ENCODE results near the gene FOSL2. TPM values are rescaled to one million over a fixed set of nuclear protein-coding genes. Genes with fewer than 3 reads are reported as not detected.
A peak's percentile ranks its signal among the peaks of the same experiment; 100 is the strongest.

Gene FOSL2
- total RNA-seq, 4 donors from 2014 or later, result 298 to 370 (median 337) TPM

DNA sequence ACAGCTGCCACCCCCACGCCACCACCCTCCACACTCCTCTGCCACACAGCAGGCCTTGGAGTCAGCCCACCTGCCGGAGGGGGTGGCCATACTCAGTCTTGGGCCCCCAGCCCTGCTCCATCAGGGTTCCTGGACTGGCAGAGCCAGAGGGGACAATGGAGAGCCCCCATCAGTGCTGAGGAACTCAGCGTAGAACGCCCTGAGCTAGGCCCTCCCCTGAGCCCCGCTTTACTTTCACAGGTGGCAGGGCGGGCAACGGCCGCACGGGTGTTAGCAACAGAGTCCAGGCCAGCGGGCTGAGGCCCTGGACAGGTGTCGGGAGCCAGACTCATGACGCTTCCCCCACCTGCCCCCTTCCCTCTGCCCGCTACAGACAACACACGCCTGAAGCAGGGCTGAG is 47.1 kb downstream of the FOSL2 start:
- Histone ChIP-seq H3K27ac (no peak overlapping the region), H3K9me3 (no peaks in the 10 kb centered on the region), H3K36me3 (no peaks in the 10 kb centered on the region), H3K4me1 (peaks cover 35% of the 10 kb centered on the region), H3K27me3 (no peaks in the 10 kb centered on the region), H3K4me3 (no peak overlapping the region)
- no peak for DNase-seq (ENCODE audit: low spot score in 2 of 2)
- TF ChIP-seq, protein P1, sequence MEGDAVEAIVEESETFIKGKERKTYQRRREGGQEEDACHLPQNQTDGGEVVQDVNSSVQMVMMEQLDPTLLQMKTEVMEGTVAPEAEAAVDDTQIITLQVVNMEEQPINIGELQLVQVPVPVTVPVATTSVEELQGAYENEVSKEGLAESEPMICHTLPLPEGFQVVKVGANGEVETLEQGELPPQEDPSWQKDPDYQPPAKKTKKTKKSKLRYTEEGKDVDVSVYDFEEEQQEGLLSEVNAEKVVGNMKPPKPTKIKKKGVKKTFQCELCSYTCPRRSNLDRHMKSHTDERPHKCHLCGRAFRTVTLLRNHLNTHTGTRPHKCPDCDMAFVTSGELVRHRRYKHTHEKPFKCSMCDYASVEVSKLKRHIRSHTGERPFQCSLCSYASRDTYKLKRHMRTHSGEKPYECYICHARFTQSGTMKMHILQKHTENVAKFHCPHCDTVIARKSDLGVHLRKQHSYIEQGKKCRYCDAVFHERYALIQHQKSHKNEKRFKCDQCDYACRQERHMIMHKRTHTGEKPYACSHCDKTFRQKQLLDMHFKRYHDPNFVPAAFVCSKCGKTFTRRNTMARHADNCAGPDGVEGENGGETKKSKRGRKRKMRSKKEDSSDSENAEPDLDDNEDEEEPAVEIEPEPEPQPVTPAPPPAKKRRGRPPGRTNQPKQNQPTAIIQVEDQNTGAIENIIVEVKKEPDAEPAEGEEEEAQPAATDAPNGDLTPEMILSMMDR (IDR thresholded peaks at IDR 0.05), result no peak
- WGBS, result 90% methylated on average over 14 of the region's 14 CpGs

DNA sequence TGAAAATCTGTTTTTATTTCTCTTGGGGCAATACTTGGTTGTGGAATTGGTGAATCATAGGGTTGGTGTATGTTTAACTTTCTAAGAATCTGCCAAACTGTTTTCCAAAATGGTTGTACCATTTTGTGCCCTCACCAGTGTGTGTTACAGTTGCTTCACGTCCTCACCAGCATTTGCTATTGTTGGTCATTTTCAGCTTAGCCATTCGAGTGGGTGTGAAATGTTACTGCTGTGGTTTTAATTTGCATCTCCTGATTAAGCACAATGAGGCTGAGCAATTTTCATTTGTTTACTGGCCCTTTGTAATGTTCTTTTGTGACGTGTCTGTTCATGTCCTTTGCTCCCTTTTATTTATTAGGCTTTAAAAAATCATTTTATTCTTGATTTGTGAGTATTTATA is 49.7 kb downstream of the FOSL2 start:
- H3K27me3 ChIP-seq, result no peaks in the 10 kb centered on the region
- H3K4me1 ChIP-seq, result peaks cover 26% of the 10 kb centered on the region
- 62% methylated on average over 3 of the region's 3 CpGs for WGBS
- no peaks in the 10 kb centered on the region for H3K9me3 ChIP-seq
- no peak for TF ChIP-seq EP300 (IDR thresholded peaks at IDR 0.05)
- TF ChIP-seq, protein P1 (IDR thresholded peaks at IDR 0.05), result no peak
- TF ChIP-seq POLR2A (IDR thresholded peaks at IDR 0.05), result no peak
- TF ChIP-seq POLR2AphosphoS5 (IDR thresholded peaks at IDR 0.05), result no peak
- no peaks in the 10 kb centered on the region for H3K36me3 ChIP-seq
- H3K27ac ChIP-seq, result no peak overlapping the region
- H3K4me3 ChIP-seq, result no peak overlapping the region
- DNase-seq (ENCODE audit: low spot score in 2 of 2), result no peak

DNA sequence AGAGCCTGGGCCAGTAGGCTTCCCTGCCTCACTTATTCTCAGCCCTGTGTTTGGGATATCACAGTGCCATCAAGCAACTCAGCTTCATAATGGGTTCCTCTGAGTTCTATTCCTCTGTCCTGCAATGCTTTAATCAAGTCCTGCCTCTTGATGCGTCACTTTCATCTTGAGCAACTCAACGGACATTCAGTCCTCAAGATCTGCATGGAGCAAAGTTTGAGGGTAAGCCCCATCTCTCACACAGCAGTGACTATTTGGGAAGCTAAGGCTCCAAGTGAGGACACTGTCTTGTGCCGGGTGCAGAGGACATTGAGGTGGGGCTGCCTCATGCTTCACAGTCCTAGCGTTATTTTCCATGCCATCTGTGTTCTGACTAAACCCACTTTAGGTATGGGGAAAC is 52.3 kb downstream of the FOSL2 start:
- DNase-seq (ENCODE audit: low spot score in 2 of 2), result peak in 1 of 2 donors; percentile 6
- H3K27ac ChIP-seq, result no peak overlapping the region
- no peaks in the 10 kb centered on the region for H3K9me3 ChIP-seq
- peaks cover 33% of the 10 kb centered on the region for H3K4me1 ChIP-seq
- no peaks in the 10 kb centered on the region for H3K36me3 ChIP-seq
- H3K4me3 ChIP-seq, result no peak overlapping the region
- TF ChIP-seq POLR2A (IDR thresholded peaks at IDR 0.05) (no peak), POLR2AphosphoS5 (IDR thresholded peaks at IDR 0.05) (no peak), EP300 (IDR thresholded peaks at IDR 0.05) (no peak)
- TF ChIP-seq, protein P1 (IDR thresholded peaks at IDR 0.05), result no peak
- 83% methylated on average over 3 of the region's 4 CpGs for WGBS
- H3K27me3 ChIP-seq, result no peaks in the 10 kb centered on the region

DNA sequence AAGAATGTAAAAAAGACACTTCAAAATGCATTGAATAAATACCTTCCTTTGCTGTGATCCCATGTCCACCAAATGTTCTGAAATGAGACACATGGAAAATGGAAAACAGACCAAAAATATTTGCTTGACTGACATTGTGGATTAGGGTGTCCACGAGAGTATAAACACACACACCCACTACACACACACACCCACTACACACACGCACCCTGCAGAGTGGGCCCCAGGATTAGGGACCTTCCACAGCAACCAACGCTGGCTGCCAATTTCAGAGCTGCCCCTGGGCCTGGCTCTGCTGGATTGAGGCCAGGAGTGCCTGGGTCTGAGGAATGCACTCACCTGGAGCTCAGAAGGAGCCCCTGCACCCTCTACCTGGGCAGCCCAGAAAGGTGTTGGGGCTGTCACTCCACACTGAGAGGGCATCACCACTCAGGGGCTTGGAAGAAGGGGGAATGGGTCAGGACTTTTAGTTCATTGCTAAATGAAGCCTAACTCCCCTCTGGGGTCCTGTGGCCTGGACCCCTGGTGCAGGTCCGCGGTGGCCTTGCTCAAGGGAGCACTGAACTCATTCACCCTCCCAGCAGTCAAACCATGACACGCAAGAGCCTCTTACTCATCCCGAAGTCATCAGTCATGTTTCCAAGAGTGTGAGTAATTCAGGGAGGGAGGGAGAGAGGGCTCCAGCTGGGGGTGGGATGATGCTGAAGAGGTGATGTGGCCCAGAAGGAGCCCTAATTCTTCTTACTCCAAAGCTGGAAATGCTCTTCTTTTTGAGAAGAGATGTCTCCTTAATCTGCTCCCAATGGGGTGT is 53.0 kb downstream of the FOSL2 start:
- peaks cover 38% of the 10 kb centered on the region for H3K4me1 ChIP-seq
- 29% methylated on average over 3 of the region's 7 CpGs for WGBS
- DNase-seq (ENCODE audit: low spot score in 2 of 2), result peak; percentile 63 to 71
- no peaks in the 10 kb centered on the region for H3K36me3 ChIP-seq
- H3K27me3 ChIP-seq, result no peaks in the 10 kb centered on the region
- no peak overlapping the region for H3K27ac ChIP-seq
- H3K9me3 ChIP-seq, result no peaks in the 10 kb centered on the region
- TF ChIP-seq, protein P1 (IDR thresholded peaks at IDR 0.05), result no peak
- TF ChIP-seq POLR2A (IDR thresholded peaks at IDR 0.05) (no peak), POLR2AphosphoS5 (IDR thresholded peaks at IDR 0.05) (no peak), EP300 (IDR thresholded peaks at IDR 0.05) (no peak)
- no peak overlapping the region for H3K4me3 ChIP-seq

DNA sequence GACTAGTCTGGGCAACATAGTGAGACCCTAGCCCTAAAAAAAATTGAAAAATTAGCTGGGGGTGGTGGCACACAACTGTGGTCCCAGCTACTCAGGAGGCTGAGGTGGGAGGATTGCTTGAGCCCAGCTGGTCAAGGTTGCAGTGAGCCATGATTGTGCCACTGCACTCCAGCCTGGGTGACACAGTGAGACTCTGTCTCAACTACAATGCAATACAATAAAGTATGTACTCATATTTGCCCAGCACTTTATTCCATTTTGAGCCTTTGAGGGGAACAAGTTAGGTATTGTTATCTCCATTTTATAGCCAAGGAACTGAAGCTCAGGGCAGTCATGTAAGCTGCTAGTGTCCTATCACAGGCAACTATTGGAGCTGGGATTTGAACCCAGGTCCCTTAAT is 53.9 kb downstream of the FOSL2 start:
- Histone ChIP-seq H3K9me3 (no peaks in the 10 kb centered on the region), H3K27ac (no peak overlapping the region), H3K36me3 (no peaks in the 10 kb centered on the region), H3K4me3 (no peak overlapping the region), H3K27me3 (no peaks in the 10 kb centered on the region), H3K4me1 (peaks cover 38% of the 10 kb centered on the region)
- TF ChIP-seq EP300 (IDR thresholded peaks at IDR 0.05) (no peak), POLR2A (IDR thresholded peaks at IDR 0.05) (no peak), POLR2AphosphoS5 (IDR thresholded peaks at IDR 0.05) (no peak)
- TF ChIP-seq, protein P1 (IDR thresholded peaks at IDR 0.05), result no peak
- DNase-seq (ENCODE audit: low spot score in 2 of 2), result peak in 1 of 2 donors; percentile 18
